ENCODE measurements around the gene SLC38A3.

GRCh38 chr3:50258029-50258680, 53.1 kb downstream of the SLC38A3 start:
- no peak for TF ChIP-seq CTCF (IDR thresholded peaks at IDR 0.05)
- no peak for TF ChIP-seq POLR2A (IDR thresholded peaks at IDR 0.05)

Data from uterus (tissue), 2 donors.